ENCODE measurements around the gene TEP1.

Gene TEP1

GRCh38 chr14:20333494-20333841 is 79.8 kb downstream of the TEP1 start:
- DNase-seq: no peak

- peak; percentile 94 for DNase-seq
Observed at GRCh38 chr14:20332788-20333493, 80.4 kb downstream of the TEP1 start, which contains the start of gene CCNB1IP1. Gene CCNB1IP1 (minus strand): TSS chr14:20333279. CDS start chr14:20316523, 16,756 bp downstream.

GRCh38 chr14:20332431-20332787 is 80.9 kb downstream of the TEP1 start:
- DNase-seq: peak; percentile 53

GRCh38 chr14:20331053-20331613 is 82.2 kb downstream of the TEP1 start:
- DNase-seq: no peak

- no peak for DNase-seq
Observed at GRCh38 chr14:20329355-20329754, 83.9 kb downstream of the TEP1 start.

GRCh38 chr14:20328705-20329104 is 84.6 kb downstream of the TEP1 start:
- DNase-seq: no peak

- DNase-seq: peak; percentile 59
Observed at GRCh38 chr14:20327005-20327869, 86.1 kb downstream of the TEP1 start.

- no peak for DNase-seq
Observed at GRCh38 chr14:20317720-20318119, 95.6 kb downstream of the TEP1 start.
